22Rv1 (cell line): ENCODE data around the gene FGFR2.

Experiments used
- ZFX ChIP-seq: fragments of 450-650 bp; IDR thresholded peaks from 2 replicates; pipeline ENCODE4 v1.6.1; 2017; ENCODE audit warnings: antibody characterized with exemption, borderline replicate concordance
- TF ChIP-seq, protein P1 (sequence below): fragments of 450-650 bp; IDR thresholded peaks from 2 replicates; pipeline ENCODE4 v1.5.1; 2017; ENCODE audit warnings: mild to moderate bottlenecking

DNA sequence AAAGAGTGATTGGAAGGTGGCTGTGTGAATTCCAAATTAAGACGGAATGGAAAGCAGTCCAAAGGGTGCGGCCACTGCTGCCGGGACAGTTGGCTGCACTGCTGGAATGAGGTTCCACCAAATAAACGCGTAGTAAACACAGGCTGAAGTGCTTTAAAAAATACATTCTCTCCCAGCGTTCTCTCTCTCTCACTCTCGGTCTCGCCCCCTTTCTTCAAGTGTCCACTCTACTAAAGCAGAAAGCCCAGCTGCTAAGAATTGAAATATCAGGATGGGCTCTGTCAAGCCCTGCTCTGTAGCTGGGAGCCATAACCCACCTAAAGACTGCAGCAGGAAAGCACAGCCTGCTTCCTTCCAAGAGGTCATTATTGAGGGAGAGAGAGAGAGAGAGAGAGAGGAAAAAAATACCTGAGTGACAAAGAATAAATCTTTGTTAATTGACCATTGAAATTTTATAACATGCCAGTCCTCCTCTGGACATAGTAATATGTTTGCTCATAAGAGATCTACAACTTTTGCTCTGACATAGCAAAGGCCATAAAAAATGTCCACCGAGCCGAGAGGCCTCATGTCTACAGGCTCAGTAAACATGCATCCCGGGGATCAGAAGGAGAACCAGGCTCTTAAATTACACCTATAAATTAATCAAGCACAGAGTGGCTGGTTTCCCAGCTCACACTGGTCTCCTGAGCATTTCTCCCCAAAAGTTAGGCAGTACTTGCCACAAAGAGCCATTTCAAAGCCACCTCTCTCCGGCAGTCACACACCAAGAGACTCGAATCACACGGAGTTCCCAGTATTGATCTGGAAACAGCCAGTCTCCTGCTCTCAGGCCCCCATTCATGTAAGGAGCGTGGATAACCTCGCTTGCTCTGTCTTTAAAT lies 72.8 kb downstream of the FGFR2 start:
- TF ChIP-seq, protein P1, sequence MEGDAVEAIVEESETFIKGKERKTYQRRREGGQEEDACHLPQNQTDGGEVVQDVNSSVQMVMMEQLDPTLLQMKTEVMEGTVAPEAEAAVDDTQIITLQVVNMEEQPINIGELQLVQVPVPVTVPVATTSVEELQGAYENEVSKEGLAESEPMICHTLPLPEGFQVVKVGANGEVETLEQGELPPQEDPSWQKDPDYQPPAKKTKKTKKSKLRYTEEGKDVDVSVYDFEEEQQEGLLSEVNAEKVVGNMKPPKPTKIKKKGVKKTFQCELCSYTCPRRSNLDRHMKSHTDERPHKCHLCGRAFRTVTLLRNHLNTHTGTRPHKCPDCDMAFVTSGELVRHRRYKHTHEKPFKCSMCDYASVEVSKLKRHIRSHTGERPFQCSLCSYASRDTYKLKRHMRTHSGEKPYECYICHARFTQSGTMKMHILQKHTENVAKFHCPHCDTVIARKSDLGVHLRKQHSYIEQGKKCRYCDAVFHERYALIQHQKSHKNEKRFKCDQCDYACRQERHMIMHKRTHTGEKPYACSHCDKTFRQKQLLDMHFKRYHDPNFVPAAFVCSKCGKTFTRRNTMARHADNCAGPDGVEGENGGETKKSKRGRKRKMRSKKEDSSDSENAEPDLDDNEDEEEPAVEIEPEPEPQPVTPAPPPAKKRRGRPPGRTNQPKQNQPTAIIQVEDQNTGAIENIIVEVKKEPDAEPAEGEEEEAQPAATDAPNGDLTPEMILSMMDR: no peak
- TF ChIP-seq ZFX: no peak
